Thyroid gland (tissue), 4 donors: ENCODE results near the gene RPS2. TPM values are rescaled to one million over a fixed set of nuclear protein-coding genes. Genes with fewer than 3 reads are reported as not detected.
A peak's percentile ranks its signal among the peaks of the same experiment; 100 is the strongest.
"Not testable (repeated sequence)": the region's sequence is repeated elsewhere in the genome, so short reads cannot be mapped to it uniquely, and the experiment has no call there.

Experiments used
- DNase-seq, 2 donors: peaks; one replicate each; pipeline ENCODE4 v3.0.0-alpha.2; 2019
- H3K27ac ChIP-seq, 3 donors: fragments of 200-600 bp; sonication (generic); 1 replicate in 2 of 3; 2 replicates in 1 of 3; pipeline ENCODE4 v1.5.1; 2016 to 2019; ENCODE audit warnings: mild to moderate bottlenecking in 1 of 3, moderate library complexity in 1 of 3
- H3K27me3 ChIP-seq: fragments of 200-600 bp; sonication (generic); one replicate; pipeline ENCODE4 v1.5.1; 2019
- H3K36me3 ChIP-seq, 2 donors: fragments of 200-600 bp; sonication (generic); one replicate each; pipeline ENCODE4 v1.5.1; 2016 to 2019
- H3K4me1 ChIP-seq, 2 donors: fragments of 200-600 bp; sonication (generic); one replicate each; pipeline ENCODE4 v1.5.1; 2017 to 2019
- H3K4me3 ChIP-seq, 3 donors: fragments of 200-600 bp; sonication (generic); replicated peaks in 1 of 3; 1 replicate in 2 of 3; 2 replicates in 1 of 3; pipeline ENCODE4 v1.5.1; 2016; ENCODE audit warnings: mild to moderate bottlenecking in 1 of 3
- H3K9me3 ChIP-seq: fragments of 200-600 bp; sonication (generic); one replicate; pipeline ENCODE4 v1.5.1; 2017
- CTCF ChIP-seq, 6 experiments: fragments of 200-600 bp in 3 of 6; fragments of 450-650 bp in 3 of 6; sonication (generic) in 3 of 6; IDR thresholded peaks; one replicate each; pipeline ENCODE4 v1.5.1; 2016 to 2019; ENCODE audit warnings: antibody characterized with exemption in 6 of 6, mild to moderate bottlenecking in 2 of 6, inconsistent platforms in 1 of 6, moderate library complexity in 1 of 6
- POLR2A ChIP-seq, 2 donors: fragments of 450-650 bp; IDR thresholded peaks; one replicate each; pipeline ENCODE4 v1.6.1; 2017; ENCODE audit warnings: antibody characterized with exemption in 2 of 2, mild to moderate bottlenecking in 2 of 2, moderate library complexity in 1 of 2
- WGBS, 2 donors: methylation state at CpG; one replicate each; pipeline ENCODE4 v1.1.5; 2017; 5-methylcytosine and 5-hydroxymethylcytosine counted together
- intact Hi-C: fragments of 100-400 bp; cut with DNase I; formaldehyde crosslinking; loops from one replicate; pipeline ENCODE4 v1.15.1; 2023
- total RNA-seq, 4 donors: library from RNA; depleted of rRNA; stranded (reverse); fragments of >200 nt; gene quantifications; one replicate each; pipeline ENCODE4 v1.2.3, GENCODE V29; 2016

The RPS2 gene
- total RNA-seq = 1,000 to 10,000 TPM in 3 of 4 donors, 100 to 1,000 TPM in 1; 976 to 2,244 (median 1,167) TPM

DNA sequence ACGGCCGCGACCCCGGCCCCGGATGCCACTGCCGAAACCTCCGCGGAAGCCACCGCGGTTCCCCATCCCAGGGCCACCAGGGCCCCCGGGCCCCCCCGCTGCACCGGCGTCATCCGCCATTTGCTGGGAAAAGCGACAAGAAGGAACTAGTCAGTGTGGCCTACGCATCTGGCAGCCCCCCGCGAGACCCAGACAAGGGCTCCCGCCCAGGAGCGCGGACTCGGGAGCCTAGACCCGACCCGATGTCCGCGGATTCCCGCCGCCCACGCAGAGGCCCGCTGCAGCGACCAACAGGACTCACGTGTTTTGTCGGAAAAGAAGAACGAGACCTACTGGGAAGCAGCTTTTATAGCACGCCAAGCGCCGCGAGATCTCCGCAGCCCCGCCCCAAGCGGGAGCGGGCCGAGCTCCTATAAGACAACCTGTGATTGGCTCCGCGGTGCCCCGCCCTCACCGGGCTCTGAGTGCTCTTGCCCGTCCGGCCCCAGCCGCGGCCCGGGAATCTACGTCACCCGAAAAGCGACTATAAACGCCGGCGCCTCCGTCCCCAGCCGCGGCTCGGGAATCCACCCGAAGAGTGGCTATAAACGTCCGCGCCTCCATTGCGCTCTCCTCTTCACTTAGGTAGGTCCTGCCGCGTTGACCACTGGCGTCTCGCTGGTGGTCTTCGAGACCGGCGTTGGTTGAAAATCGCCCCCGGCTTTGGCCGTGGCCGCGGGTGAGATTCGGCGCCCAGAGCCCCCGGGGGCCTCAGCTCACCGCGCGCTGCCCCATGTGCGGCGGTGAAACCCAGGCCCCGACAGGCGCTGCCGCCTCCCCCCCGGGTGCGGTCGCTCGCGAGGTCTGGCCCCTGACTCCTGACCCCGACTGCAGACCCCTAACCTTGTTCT, at the start of gene RPS2:
Gene RPS2 (minus strand): TSS at position 321 of the 890 bp plus-strand sequence. CDS start 201 bp downstream, at position 120.
- peak within 1 kb of the TSS; percentile 78 to 84 (median 80) for H3K4me3 ChIP-seq
- WGBS, 2 donors = 0 to 2% methylated on average over 21 to 28 of the region's 97 CpGs
- H3K9me3 ChIP-seq = no peaks in the 10 kb centered on the region
- peak; percentile 6 to 88 for TF ChIP-seq POLR2A (IDR thresholded peaks at IDR 0.05)
- no peak for TF ChIP-seq CTCF (IDR thresholded peaks at IDR 0.05)
- no peaks in the 10 kb centered on the region for H3K27me3 ChIP-seq
- H3K27ac ChIP-seq = peak within 1 kb of the TSS; percentile 91 to 94 (median 93)
- DNase-seq = peak; percentile 98 to 100
- peaks cover 19 to 28% of the 10 kb centered on the region in 2 donors for H3K4me1 ChIP-seq
- H3K36me3 ChIP-seq = peaks cover 6 to 15% of the 10 kb centered on the region in 2 donors
- intact Hi-C loops = no loop called here

- TF ChIP-seq CTCF (IDR thresholded peaks at IDR 0.05) (no peak), POLR2A (IDR thresholded peaks at IDR 0.05) (no peak)
- no peak for DNase-seq
- 91% methylated on average over 13 to 15 of the region's 15 CpGs for WGBS, 2 donors
- Histone ChIP-seq H3K27me3 (no peaks in the 10 kb centered on the region), H3K4me3 (no peak overlapping the region), H3K9me3 (no peaks in the 10 kb centered on the region), H3K36me3 (no peaks in the 10 kb centered on the region), H3K4me1 (peaks cover 10 to 11% of the 10 kb centered on the region in 2 donors), H3K27ac (no peak overlapping the region)
- intact Hi-C loops = no loop called here
These were observed 48.9 kb upstream of the RPS2 start for GRCh38 chr16:2013527-2013926.

GRCh38 chr16:2011726-2012125, 47.1 kb upstream of the RPS2 start:
- intact Hi-C loops, H3K9me3 ChIP-seq, H3K27ac ChIP-seq, DNase-seq, H3K4me3 ChIP-seq, H3K36me3 ChIP-seq, H3K27me3 ChIP-seq: not testable (repeated sequence)
- H3K4me1 ChIP-seq = peaks cover 21 to 28% of the 10 kb centered on the region in 2 donors
- WGBS, 2 donors = 85 to 86% methylated on average over 9 of the region's 9 CpGs

GRCh38 chr16:2009791-2010510, 45.3 kb upstream of the RPS2 start, which contains the start of gene ZNF598:
ZNF598 (minus strand) TSS chr16:2009821.
- Histone ChIP-seq H3K9me3 (no peaks in the 10 kb centered on the region), H3K4me1 (peaks cover 21 to 33% of the 10 kb centered on the region in 2 donors), H3K27me3 (no peaks in the 10 kb centered on the region), H3K4me3 (peak within 1 kb of the TSS; percentile 29 to 98 (median 93)), H3K27ac (peak within 1 kb of the TSS; percentile 50 to 72 (median 64)), H3K36me3 (no peaks in the 10 kb centered on the region)
- TF ChIP-seq CTCF (IDR thresholded peaks at IDR 0.05) = peak in 1 of 6 experiments; percentile 11
- peak in 1 of 2 donors; percentile 85 for TF ChIP-seq POLR2A (IDR thresholded peaks at IDR 0.05)
- 3 to 10% methylated on average over 7 to 15 of the region's 52 CpGs for WGBS, 2 donors
- intact Hi-C loops = no loop called here
- DNase-seq = peak; percentile 79 to 81

GRCh38 chr16:2009164-2009711, 44.6 kb upstream of the RPS2 start:
- Histone ChIP-seq H3K9me3 (no peaks in the 10 kb centered on the region), H3K27ac (peak overlapping the region in 2 of 3 donors; percentile 50 to 52), H3K27me3 (no peaks in the 10 kb centered on the region), H3K4me1 (peaks cover 22 to 40% of the 10 kb centered on the region in 2 donors), H3K36me3 (no peaks in the 10 kb centered on the region), H3K4me3 (peak overlapping the region; percentile 28 to 98 (median 93))
- no peak for DNase-seq
- 0% methylated on average over 1 of the region's 55 CpGs; no CpG with 5 or more reads in 1 of the 2 donors for WGBS, 2 donors
- intact Hi-C loops = no loop called here
- TF ChIP-seq POLR2A (IDR thresholded peaks at IDR 0.05) = no peak
- TF ChIP-seq CTCF (IDR thresholded peaks at IDR 0.05) = no peak
